Measurements from ENCODE around the gene PLAC1.

GRCh38 chrX:134604701-134605311 is 53.5 kb downstream of the PLAC1 start:
- TF ChIP-seq, protein P1, sequence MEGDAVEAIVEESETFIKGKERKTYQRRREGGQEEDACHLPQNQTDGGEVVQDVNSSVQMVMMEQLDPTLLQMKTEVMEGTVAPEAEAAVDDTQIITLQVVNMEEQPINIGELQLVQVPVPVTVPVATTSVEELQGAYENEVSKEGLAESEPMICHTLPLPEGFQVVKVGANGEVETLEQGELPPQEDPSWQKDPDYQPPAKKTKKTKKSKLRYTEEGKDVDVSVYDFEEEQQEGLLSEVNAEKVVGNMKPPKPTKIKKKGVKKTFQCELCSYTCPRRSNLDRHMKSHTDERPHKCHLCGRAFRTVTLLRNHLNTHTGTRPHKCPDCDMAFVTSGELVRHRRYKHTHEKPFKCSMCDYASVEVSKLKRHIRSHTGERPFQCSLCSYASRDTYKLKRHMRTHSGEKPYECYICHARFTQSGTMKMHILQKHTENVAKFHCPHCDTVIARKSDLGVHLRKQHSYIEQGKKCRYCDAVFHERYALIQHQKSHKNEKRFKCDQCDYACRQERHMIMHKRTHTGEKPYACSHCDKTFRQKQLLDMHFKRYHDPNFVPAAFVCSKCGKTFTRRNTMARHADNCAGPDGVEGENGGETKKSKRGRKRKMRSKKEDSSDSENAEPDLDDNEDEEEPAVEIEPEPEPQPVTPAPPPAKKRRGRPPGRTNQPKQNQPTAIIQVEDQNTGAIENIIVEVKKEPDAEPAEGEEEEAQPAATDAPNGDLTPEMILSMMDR (IDR thresholded peaks at IDR 0.05; ENCODE audit: insufficient read depth, low read length), result no peak
- no peak for TF ChIP-seq POLR2AphosphoS5 (IDR thresholded peaks at IDR 0.05; ENCODE audit: low read depth)
- TF ChIP-seq, protein P2, sequence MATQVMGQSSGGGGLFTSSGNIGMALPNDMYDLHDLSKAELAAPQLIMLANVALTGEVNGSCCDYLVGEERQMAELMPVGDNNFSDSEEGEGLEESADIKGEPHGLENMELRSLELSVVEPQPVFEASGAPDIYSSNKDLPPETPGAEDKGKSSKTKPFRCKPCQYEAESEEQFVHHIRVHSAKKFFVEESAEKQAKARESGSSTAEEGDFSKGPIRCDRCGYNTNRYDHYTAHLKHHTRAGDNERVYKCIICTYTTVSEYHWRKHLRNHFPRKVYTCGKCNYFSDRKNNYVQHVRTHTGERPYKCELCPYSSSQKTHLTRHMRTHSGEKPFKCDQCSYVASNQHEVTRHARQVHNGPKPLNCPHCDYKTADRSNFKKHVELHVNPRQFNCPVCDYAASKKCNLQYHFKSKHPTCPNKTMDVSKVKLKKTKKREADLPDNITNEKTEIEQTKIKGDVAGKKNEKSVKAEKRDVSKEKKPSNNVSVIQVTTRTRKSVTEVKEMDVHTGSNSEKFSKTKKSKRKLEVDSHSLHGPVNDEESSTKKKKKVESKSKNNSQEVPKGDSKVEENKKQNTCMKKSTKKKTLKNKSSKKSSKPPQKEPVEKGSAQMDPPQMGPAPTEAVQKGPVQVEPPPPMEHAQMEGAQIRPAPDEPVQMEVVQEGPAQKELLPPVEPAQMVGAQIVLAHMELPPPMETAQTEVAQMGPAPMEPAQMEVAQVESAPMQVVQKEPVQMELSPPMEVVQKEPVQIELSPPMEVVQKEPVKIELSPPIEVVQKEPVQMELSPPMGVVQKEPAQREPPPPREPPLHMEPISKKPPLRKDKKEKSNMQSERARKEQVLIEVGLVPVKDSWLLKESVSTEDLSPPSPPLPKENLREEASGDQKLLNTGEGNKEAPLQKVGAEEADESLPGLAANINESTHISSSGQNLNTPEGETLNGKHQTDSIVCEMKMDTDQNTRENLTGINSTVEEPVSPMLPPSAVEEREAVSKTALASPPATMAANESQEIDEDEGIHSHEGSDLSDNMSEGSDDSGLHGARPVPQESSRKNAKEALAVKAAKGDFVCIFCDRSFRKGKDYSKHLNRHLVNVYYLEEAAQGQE (IDR thresholded peaks at IDR 0.05; ENCODE audit: insufficient replicate concordance, low read depth), result no peak
- no peak for TF ChIP-seq GABPA (IDR thresholded peaks at IDR 0.05; ENCODE audit: low read depth)
- TF ChIP-seq SPI1 (IDR thresholded peaks at IDR 0.05; ENCODE audit: borderline replicate concordance, low read depth), result no peak
